GM12878 (cell line): ENCODE data around the gene IRF4. TPM values are rescaled to one million over a fixed set of nuclear protein-coding genes. Genes with fewer than 3 reads are reported as not detected.
A peak's percentile ranks its signal among the peaks of the same experiment; 100 is the strongest.
"Not testable (repeated sequence)": the region's sequence is repeated elsewhere in the genome, so short reads cannot be mapped to it uniquely, and the experiment has no call there.

Experiments used
- ATAC-seq: fragments of 200-7000 bp; cut with Tn5 transposase; 3 replicates; pipeline ENCODE4 v1.9.1; 2020; ENCODE audit warnings: mild to moderate bottlenecking, moderate library complexity
- BruUV-seq: library from RNA; stranded (reverse); fragments of 400-500 nt; replicated peaks from 2 replicates; lab custom pipeline; 2021; lab: Mats Ljungman, UMichigan
- CTCF ChIA-PET: fragments of 300-600 bp; sonication (Branson Sonifier 250); formaldehyde crosslinking; extraction: SDS; loops from one replicate; lab custom pipeline; 2021; ENCODE audit warnings: inconsistent platforms; lab: Yijun Ruan, JAX
- POLR2A ChIA-PET: fragments of 350-600 bp; formaldehyde crosslinking; extraction: SDS; loops from one replicate; lab custom pipeline; 2021; ENCODE audit warnings: inconsistent platforms; lab: Charles Lee
- RAD21 ChIA-PET: fragments of 300-600 bp; sonication (Branson Sonifier 250); formaldehyde crosslinking; loops from one replicate; lab custom pipeline; 2023; ENCODE audit warnings: antibody characterized with exemption; ENCODE audit not compliant: unreplicated experiment; lab: Charles Lee
- SMC1A ChIA-PET: fragments of 300-600 bp; sonication (Branson Sonifier 250); formaldehyde crosslinking; loops from one replicate; lab custom pipeline; 2023; ENCODE audit not compliant: unreplicated experiment, uncharacterized antibody; lab: Charles Lee
- DNase-seq: peaks from one replicate; pipeline ENCODE4 v3.0.0-alpha.2; 2011; ENCODE audit warnings: low read depth, low spot score
- FAIRE-seq: peaks from 3 replicates; lab custom pipeline; 2011; peaks lifted over from hg19 to GRCh38; lab: Jason Lieb, UNC
- H2AFZ ChIP-seq: 2 replicates; pipeline ENCODE4 v1.6.0; 2011; ENCODE audit warnings: low read depth, low read length, control low read depth; ENCODE audit not compliant: control insufficient read depth
- H3K27ac ChIP-seq: 2 replicates; pipeline ENCODE4 v1.5.1; 2011; ENCODE audit warnings: control low read depth; ENCODE audit not compliant: control insufficient read depth, insufficient read depth
- H3K27me3 ChIP-seq, 2 experiments: replicated peaks in 1 of 2; 2 replicates each; pipeline versions ENCODE4 v1.6.0 to v1.6.1; 2011; ENCODE audit warnings: low read length in 1 of 2; ENCODE audit not compliant: control insufficient read depth in 2 of 2, insufficient read depth in 2 of 2
- H3K36me3 ChIP-seq, 2 experiments: 2 replicates each; pipeline ENCODE4 v1.5.1; 2011; ENCODE audit warnings: low read length in 1 of 2; ENCODE audit not compliant: control insufficient read depth in 2 of 2, insufficient read depth in 2 of 2
- H3K4me1 ChIP-seq: 2 replicates; pipeline ENCODE4 v1.6.1; 2011; ENCODE audit warnings: mild to moderate bottlenecking, low read length, moderate library complexity, mixed read lengths; ENCODE audit not compliant: control insufficient read depth, insufficient read depth
- H3K4me2 ChIP-seq: 2 replicates; pipeline ENCODE4 v1.6.0; 2011; ENCODE audit warnings: control low read depth; ENCODE audit not compliant: control insufficient read depth, insufficient read depth
- H3K4me3 ChIP-seq: fragments of 200-600 bp; sonication (generic); 2 replicates; pipeline ENCODE4 v1.5.1; 2016
- H3K79me2 ChIP-seq: 2 replicates; pipeline ENCODE4 v1.6.0; 2011; ENCODE audit warnings: low read length; ENCODE audit not compliant: control insufficient read depth, insufficient read depth
- H3K9ac ChIP-seq: 2 replicates; pipeline ENCODE4 v1.8.0; 2011; ENCODE audit warnings: low read length, control low read depth, mixed read lengths; ENCODE audit not compliant: control insufficient read depth, insufficient read depth
- H3K9me3 ChIP-seq: replicated peaks from 3 replicates; pipeline ENCODE4 v1.5.1; 2011; ENCODE audit warnings: mild to moderate bottlenecking, low read length; ENCODE audit not compliant: control insufficient read depth, insufficient read depth
- H4K20me1 ChIP-seq: 2 replicates; pipeline ENCODE4 v1.6.0; 2011; ENCODE audit not compliant: control insufficient read depth, insufficient read depth
- NFYB ChIP-seq: IDR thresholded peaks from 2 replicates; pipeline ENCODE4 v1.6.1; 2011; ENCODE audit warnings: low read depth, mild to moderate bottlenecking, low read length, improper control_type of control experiment, moderate library complexity; ENCODE audit not compliant: insufficient read depth
- WGBS: methylation state at CpG from one replicate; pipeline ENCODE4 v1.1.6; 2016; ENCODE audit warnings: low lambda C conversion rate; ENCODE audit not compliant: insufficient replicate concordance, insufficient coverage; ENCODE audit errors: missing lambda C conversion rate; 5-methylcytosine and 5-hydroxymethylcytosine counted together
- in situ Hi-C: fragments of 300-500 bp; cut with MboI; formaldehyde crosslinking; loops from 9 replicates; pipeline ENCODE4 v1.14.3; 2018; ENCODE audit warnings: mixed read lengths
- intact Hi-C: fragments of 100-400 bp; cut with micrococcal nuclease; formaldehyde crosslinking; loops from one replicate; pipeline ENCODE4 v1.14.2; 2022; ENCODE audit not compliant: unreplicated experiment
- polyA plus RNA-seq, 11 experiments: library from polyadenylated mRNA; depleted of rRNA in 4 of 11; unstranded in 6 of 11; stranded (reverse) in 5 of 11; fragments of >200 nt; fragmentation: Nextera tagmentation in 4 of 11; fragmentation: Illumina TruSeq in 1 of 11; extraction: Ambion mirVana in 4 of 11; extraction: Trizol in 1 of 11; gene quantifications; 1 replicate in 1 of 11; 2 replicates in 10 of 11; pipeline versions ENCODE4 v1.2.1 to v1.2.3, GENCODE V29; 2011 to 2016; ENCODE audit warnings: inconsistent platforms in 2 of 11, missing spikeins in 2 of 11, low read depth in 1 of 11
- total RNA-seq, 4 experiments: library from RNA; depleted of rRNA in 3 of 4; stranded (reverse); fragments of >200 nt in 3 of 4; fragmentation: Illumina TruSeq in 1 of 4; extraction: Trizol in 1 of 4; gene quantifications; 2 replicates each; pipeline versions ENCODE4 v1.2.1 to v1.2.3, GENCODE V29; 2013 to 2021

Gene IRF4
- total and polyA plus RNA-seq, 10 of the 15 experiments (the other 5 are each of a cell fraction or from before 2014, with no cell fraction given): 50.0 to 495 (median 257) TPM

DNA sequence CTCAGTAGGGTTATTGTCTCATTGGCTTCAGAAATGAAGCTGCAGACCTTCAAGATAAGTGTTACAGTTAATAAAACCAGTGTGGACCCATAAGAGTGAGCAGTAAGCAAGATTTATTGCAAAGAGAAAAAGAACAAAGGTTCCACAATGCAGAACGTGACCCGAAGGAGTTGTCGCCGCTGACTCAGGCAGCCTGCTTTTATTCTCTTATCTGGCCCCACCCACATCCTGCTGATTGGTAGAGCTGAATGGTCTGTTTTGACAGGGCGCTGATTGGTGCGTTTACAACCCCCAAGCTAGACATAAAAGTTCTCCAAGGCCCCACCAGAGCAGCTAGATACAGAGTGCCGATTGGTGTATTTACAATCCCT lies 33.9 kb downstream of the IRF4 start:
- FAIRE-seq, in situ Hi-C loops, SMC1A ChIA-PET, H3K27ac ChIP-seq, ATAC-seq, DNase-seq, H3K9me3 ChIP-seq, H2AFZ ChIP-seq, POLR2A ChIA-PET, H4K20me1 ChIP-seq, H3K9ac ChIP-seq, H3K4me2 ChIP-seq, H3K4me3 ChIP-seq, BruUV-seq, intact Hi-C loops, H3K79me2 ChIP-seq, H3K36me3 ChIP-seq, H3K27me3 ChIP-seq: not testable (repeated sequence)
- ChIA-PET RAD21 (interaction anchor here (0.7 kb wide), 1 partner anchor 49 kb away, joined by 3 read pairs; no protein-coding TSS in a partner anchor), CTCF (interaction anchor here (0.6 to 1.1 kb wide), 2 partner anchors 9 to 100 kb away, joined by 3 read pairs; no protein-coding TSS in a partner anchor)
- TF ChIP-seq NFYB: 0 out of 2 replicates have a peak, but pooled peaks have one; percentile 21
- H3K4me1 ChIP-seq: peaks cover 11% of the 10 kb centered on the region
- 77% methylated on average over 7 of the region's 7 CpGs for WGBS

DNA sequence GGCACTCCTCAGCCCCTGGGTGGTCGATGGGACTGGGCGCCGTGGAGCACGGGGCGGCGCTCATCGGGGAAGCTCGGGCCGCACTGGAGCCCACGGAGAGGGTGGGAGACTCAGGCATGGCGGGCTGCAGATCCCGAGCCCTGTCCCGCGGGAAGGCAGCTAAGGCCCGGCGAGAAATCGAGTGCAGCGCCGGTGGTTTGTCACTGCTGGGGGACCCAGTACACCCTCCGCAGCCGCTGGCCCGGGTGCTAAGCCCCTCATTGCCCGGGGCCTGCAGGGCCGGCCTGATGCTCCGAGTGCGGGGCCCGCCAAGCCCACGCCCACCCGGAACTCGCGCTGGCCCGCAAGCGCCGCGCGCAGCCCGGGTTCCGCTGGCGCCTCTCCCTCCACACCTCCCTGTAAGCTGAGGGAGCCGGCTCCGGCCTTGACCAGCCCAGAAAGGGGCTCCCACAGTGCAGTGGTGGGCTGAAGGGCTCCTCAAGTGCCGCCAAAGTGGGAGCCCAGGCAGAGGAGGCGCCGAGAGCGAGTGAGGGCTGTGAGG lies 34.7 kb downstream of the IRF4 start:
- H3K36me3 ChIP-seq, SMC1A ChIA-PET, BruUV-seq, H3K4me2 ChIP-seq, H3K79me2 ChIP-seq, H2AFZ ChIP-seq, intact Hi-C loops, H4K20me1 ChIP-seq, H3K9ac ChIP-seq, FAIRE-seq, H3K9me3 ChIP-seq, H3K4me3 ChIP-seq, ATAC-seq, POLR2A ChIA-PET, DNase-seq, H3K27ac ChIP-seq, in situ Hi-C loops, H3K27me3 ChIP-seq: not testable (repeated sequence)
- 94% methylated on average over 39 of the region's 45 CpGs for WGBS
- H3K4me1 ChIP-seq: peaks cover 14% of the 10 kb centered on the region
- ChIA-PET CTCF (interaction anchor here (1.1 kb wide), 1 partner anchor 8 kb away, joined by 3 read pairs; no protein-coding TSS in a partner anchor), RAD21 (interaction anchor here (0.7 kb wide), 1 partner anchor 48 kb away, joined by 3 read pairs; no protein-coding TSS in a partner anchor)
